ENCODE data around the gene CALN1.

CALN1 gene

DNA sequence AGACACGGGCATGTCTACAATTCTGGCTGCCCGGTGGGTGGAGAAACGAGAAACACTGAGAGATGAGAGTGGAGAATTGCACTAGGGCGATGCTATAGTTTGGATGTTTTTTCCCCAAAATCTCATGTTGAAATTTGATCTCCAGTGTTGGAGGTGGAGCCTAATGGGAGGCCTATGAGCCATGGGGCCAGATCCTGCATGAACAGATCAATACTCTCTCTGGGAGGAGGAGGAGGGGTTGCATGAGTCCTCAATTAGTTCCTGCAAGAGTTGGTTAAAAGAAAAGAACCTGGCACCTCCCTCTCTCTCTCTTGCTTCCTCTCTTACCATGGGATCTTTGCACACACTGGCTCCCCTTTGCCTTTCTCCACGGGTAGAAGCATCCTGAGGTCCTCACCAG is 299.1 kb downstream of the CALN1 start:
- TF ChIP-seq, protein P1, sequence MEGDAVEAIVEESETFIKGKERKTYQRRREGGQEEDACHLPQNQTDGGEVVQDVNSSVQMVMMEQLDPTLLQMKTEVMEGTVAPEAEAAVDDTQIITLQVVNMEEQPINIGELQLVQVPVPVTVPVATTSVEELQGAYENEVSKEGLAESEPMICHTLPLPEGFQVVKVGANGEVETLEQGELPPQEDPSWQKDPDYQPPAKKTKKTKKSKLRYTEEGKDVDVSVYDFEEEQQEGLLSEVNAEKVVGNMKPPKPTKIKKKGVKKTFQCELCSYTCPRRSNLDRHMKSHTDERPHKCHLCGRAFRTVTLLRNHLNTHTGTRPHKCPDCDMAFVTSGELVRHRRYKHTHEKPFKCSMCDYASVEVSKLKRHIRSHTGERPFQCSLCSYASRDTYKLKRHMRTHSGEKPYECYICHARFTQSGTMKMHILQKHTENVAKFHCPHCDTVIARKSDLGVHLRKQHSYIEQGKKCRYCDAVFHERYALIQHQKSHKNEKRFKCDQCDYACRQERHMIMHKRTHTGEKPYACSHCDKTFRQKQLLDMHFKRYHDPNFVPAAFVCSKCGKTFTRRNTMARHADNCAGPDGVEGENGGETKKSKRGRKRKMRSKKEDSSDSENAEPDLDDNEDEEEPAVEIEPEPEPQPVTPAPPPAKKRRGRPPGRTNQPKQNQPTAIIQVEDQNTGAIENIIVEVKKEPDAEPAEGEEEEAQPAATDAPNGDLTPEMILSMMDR (IDR thresholded peaks at IDR 0.05) = no peak
- no peak for TF ChIP-seq ZFX (IDR thresholded peaks at IDR 0.05; ENCODE audit: borderline replicate concordance)
- no peak overlapping the region for H3K27ac ChIP-seq

DNA sequence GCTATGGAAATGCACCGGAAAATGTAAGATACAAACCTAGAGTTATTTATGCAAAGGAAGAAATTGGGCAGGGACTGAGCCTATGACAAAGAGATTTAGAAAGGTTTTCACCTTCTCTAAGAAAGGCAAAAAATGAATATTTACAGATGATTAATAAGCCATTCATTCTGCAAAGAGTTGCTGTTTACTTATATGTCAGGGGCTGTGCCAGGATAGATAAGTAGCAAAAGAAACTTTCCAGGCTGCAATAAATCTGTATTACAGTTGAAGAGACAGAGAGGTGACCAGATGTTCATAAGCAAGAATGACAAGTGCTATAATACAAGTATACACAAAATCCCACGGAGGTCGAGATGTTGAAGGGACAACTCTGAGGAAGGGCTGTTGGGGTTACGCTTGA is 299.6 kb downstream of the CALN1 start:
- no peak overlapping the region for H3K27ac ChIP-seq
- TF ChIP-seq, protein P1 (IDR thresholded peaks at IDR 0.05) = no peak
- TF ChIP-seq ZFX (IDR thresholded peaks at IDR 0.05; ENCODE audit: borderline replicate concordance) = no peak

- no peak for TF ChIP-seq ZFX (IDR thresholded peaks at IDR 0.05; ENCODE audit: borderline replicate concordance)
- TF ChIP-seq, protein P1 (IDR thresholded peaks at IDR 0.05) = no peak
- no peak overlapping the region for H3K27ac ChIP-seq
Observed at GRCh38 chr7:72111086-72111485, 301.1 kb downstream of the CALN1 start.

- no peak overlapping the region for H3K27ac ChIP-seq
- TF ChIP-seq ZFX (IDR thresholded peaks at IDR 0.05; ENCODE audit: borderline replicate concordance) = no peak
- TF ChIP-seq, protein P1 (IDR thresholded peaks at IDR 0.05) = no peak
Observed at GRCh38 chr7:72109566-72109965, 302.6 kb downstream of the CALN1 start.

DNA sequence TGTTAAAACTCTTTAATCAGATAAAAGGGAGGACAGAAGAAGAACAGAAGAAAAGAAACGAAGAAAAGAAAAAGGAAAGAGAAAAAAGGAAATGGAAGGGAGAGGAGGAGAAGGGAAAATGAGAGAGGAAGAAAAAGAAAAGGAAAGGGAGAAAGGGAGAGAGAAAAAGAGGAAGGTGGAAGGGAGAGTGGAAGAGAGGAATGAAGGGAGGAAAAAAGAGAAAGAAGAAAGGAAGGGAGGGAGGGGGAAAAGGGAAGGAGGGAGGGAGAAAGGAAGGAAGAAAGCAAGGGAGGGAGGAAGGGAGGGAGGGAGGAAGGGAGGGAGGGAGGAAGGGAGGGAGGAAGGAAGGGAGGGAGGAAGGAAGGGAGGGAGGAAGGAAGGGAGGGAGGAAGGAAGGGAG is 305.7 kb downstream of the CALN1 start:
- H3K27ac ChIP-seq = no peak overlapping the region
- TF ChIP-seq, protein P1 (IDR thresholded peaks at IDR 0.05) = no peak
- no peak for TF ChIP-seq ZFX (IDR thresholded peaks at IDR 0.05; ENCODE audit: borderline replicate concordance)

GRCh38 chr7:72101444-72101843 is 310.7 kb downstream of the CALN1 start:
- no peak for TF ChIP-seq ZFX (IDR thresholded peaks at IDR 0.05; ENCODE audit: borderline replicate concordance)
- TF ChIP-seq, protein P1 (IDR thresholded peaks at IDR 0.05) = no peak

DNA sequence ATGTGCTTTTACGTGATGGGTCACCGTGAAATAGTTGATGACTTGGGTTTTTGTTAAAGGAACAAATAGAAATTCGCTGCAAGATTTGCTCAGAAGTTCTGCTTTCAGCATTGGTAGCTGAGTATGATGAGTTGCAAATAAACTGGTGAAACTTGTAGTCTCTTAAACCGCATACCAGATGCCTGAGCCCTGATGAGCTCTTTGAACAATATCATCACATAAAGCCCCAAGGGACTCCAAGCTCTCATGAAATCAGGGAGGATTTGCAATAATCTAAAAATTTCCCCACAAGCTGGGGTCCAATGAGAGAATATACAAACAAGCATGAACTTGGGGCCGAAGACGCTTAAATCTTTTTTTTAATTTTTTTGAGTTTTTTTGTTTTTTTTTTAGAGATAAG is 312.4 kb downstream of the CALN1 start:
- no peak overlapping the region for H3K27ac ChIP-seq
- TF ChIP-seq, protein P1 (IDR thresholded peaks at IDR 0.05) = no peak
- TF ChIP-seq ZFX (IDR thresholded peaks at IDR 0.05; ENCODE audit: borderline replicate concordance) = no peak

More at GRCh38 chr7:72101444-72101843, 310.7 kb downstream of the CALN1 start:
- H3K27ac ChIP-seq = no peak overlapping the region

Data from 22Rv1 (cell line).